ENCODE results near the gene CCDC33.

The CCDC33 gene

GRCh38 chr15:74209560-74209958, 26.6 kb upstream of the CCDC33 start:
- no peak for DNase-seq

- no peak for DNase-seq
Observed at GRCh38 chr15:74209997-74210671, 26.0 kb upstream of the CCDC33 start.

GRCh38 chr15:74210729-74211128, 25.4 kb upstream of the CCDC33 start:
- no peak for DNase-seq

GRCh38 chr15:74211656-74212055, 24.5 kb upstream of the CCDC33 start:
- no peak for DNase-seq

- DNase-seq = no peak
Observed at GRCh38 chr15:74212494-74212893, 23.6 kb upstream of the CCDC33 start.

- DNase-seq = no peak
Observed at GRCh38 chr15:74213858-74214284, 22.3 kb upstream of the CCDC33 start.

GRCh38 chr15:74214324-74215021, 21.7 kb upstream of the CCDC33 start:
- DNase-seq = no peak

GRCh38 chr15:74215958-74216357, 20.2 kb upstream of the CCDC33 start:
- no peak for DNase-seq

GRCh38 chr15:74216949-74217348, 19.2 kb upstream of the CCDC33 start:
- no peak for DNase-seq

- no peak for DNase-seq
Observed at GRCh38 chr15:74217907-74218885, 17.9 kb upstream of the CCDC33 start.

GRCh38 chr15:74220475-74221248, 15.5 kb upstream of the CCDC33 start:
- DNase-seq = no peak

GRCh38 chr15:74221399-74222239, 14.5 kb upstream of the CCDC33 start:
- DNase-seq = no peak

GRCh38 chr15:74222240-74223119, 13.6 kb upstream of the CCDC33 start:
- DNase-seq = no peak

GRCh38 chr15:74225928-74226327, 10.2 kb upstream of the CCDC33 start:
- no peak for DNase-seq

GRCh38 chr15:74226761-74227540, 9.2 kb upstream of the CCDC33 start:
- no peak for DNase-seq

- DNase-seq = no peak
Observed at GRCh38 chr15:74227968-74228722, 8.0 kb upstream of the CCDC33 start.

- no peak for DNase-seq
Observed at GRCh38 chr15:74228723-74229081, 7.4 kb upstream of the CCDC33 start.

- DNase-seq = no peak
Observed at GRCh38 chr15:74229686-74230085, 6.4 kb upstream of the CCDC33 start.

GRCh38 chr15:74231475-74231874, 4.7 kb upstream of the CCDC33 start:
- DNase-seq = no peak
